Rectal smooth muscle tissue (tissue), 1 donor: Measurements from ENCODE around the gene TAF13.
A peak's percentile ranks its signal among the peaks of the same experiment; 100 is the strongest.

Experiments used
- H3K27ac ChIP-seq: one replicate; pipeline ENCODE4 v1.7.0; 2013; ENCODE audit warnings: low read depth, low read length, inconsistent platforms
- H3K27me3 ChIP-seq: one replicate; pipeline ENCODE4 v1.7.0; 2013; ENCODE audit warnings: low read length; ENCODE audit not compliant: control insufficient read depth, insufficient read depth
- H3K36me3 ChIP-seq: one replicate; pipeline ENCODE4 v1.7.0; 2013; ENCODE audit warnings: low read length; ENCODE audit not compliant: control insufficient read depth, insufficient read depth
- H3K4me1 ChIP-seq: one replicate; pipeline ENCODE4 v1.7.0; 2013; ENCODE audit warnings: low read length; ENCODE audit not compliant: control insufficient read depth, insufficient read depth
- H3K4me3 ChIP-seq: one replicate; pipeline ENCODE4 v1.7.0; 2013; ENCODE audit warnings: low read length
- H3K9ac ChIP-seq: one replicate; pipeline ENCODE4 v1.7.0; 2013; ENCODE audit warnings: low read length

Gene TAF13

DNA sequence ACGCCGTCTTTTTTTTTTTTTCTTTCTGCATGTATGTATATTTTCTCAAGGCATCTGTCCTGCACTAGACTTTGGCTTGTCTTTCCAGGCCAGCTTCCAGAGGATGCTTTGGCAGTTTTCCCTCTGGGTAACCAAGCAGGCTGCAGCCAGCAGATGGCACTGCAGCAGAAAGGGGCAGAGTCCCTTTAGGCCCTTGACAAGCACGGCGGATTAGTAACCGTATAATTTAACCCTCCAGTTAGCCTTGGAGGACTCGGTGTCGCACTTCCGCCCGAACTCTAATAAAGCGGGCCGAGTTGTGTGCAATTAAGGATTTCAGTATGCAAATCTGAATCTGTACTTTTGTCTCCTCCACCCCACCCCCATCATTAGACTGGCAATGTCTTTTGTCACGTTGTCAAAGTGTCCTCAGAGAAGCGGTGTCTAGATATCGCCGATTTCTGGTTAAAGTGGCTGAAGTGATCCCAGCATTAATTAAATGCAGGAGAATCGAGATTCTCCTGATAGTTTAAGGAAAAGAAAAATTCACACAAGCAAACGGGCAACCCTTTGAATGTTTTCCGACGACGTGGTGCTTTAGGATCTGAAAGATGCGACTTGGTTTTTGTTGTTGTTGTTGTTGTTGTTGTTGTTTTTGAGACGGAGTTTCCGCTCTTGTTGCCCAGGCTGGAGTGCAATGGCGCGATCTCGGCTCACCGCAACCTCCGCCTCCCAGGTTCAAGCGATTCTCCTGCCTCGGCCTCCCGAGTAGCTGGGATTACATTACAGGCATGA is 13.6 kb upstream of the TAF13 start:
- Histone ChIP-seq H3K4me1 (peaks cover 18% of the 10 kb centered on the region), H3K27ac (peak overlapping the region; percentile 98), H3K4me3 (peak overlapping the region; percentile 80), H3K9ac (no peak overlapping the region), H3K36me3 (no peaks in the 10 kb centered on the region), H3K27me3 (no peaks in the 10 kb centered on the region)

DNA sequence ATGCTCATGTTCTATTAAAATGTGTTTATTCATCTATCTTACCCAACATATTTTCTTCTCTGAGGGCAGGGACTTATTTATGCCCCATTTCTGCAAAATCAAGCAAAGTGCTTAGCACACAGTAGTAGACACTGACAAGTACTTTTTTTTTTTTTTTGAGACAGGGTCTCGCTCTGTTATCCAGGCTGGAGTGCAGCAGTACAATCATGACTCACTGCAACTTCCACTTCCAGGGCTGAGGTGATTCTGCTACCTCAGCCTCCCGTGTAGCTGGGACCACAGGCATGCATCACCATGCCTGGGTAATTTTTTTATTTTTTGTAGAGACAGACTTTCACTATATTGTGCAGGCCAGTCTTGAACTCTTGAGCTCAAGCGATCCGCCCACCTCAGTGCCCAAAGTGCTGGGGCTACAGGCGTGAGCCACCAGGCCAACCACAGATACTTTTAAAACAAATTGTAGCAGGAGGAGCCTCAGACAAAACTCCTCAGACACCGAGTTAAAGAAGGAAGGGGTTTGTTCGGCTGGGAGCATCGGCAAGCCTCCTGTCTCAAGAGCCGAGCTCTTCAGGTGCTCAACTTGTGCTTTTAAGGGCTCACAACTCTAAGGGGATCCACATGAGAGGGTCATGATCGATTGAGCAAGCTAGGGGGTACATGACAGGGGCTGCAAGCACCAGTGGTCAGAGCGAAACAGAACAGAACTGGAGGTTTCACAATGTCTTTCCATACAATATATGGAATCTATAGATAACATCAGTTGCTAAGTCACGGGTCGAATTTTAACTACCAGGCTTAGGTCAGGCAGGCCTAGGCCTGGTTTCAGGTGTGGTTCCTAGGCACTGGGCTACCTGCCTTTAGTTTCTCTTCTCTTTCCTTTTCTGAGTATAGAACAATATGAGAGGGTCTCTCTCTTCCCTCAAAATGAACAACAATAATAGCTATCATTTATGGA is 9.0 kb upstream of the TAF13 start:
- Histone ChIP-seq H3K4me1 (no peaks in the 10 kb centered on the region), H3K36me3 (no peaks in the 10 kb centered on the region), H3K4me3 (no peak overlapping the region), H3K27me3 (no peaks in the 10 kb centered on the region), H3K27ac (no peak overlapping the region), H3K9ac (no peak overlapping the region)

DNA sequence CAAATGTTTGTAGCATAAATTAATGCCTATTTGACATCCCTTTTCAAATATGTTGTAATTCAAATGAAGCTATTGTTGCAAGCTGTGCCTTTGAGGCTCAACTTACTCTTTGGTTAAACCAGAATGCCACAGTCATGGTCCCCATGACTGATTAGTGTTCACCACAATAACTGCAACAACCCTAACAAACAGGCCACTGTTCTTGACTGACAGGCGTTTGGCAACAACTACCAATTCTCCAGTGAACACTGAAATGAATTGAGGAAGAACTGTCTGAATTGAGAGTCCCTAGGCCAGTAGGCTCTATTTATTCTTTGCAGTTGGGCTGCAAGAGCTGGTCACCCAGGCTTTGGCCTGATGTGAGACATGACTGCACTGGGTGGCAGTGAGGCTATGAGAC is 8.1 kb upstream of the TAF13 start:
- H3K36me3 ChIP-seq, result no peaks in the 10 kb centered on the region
- H3K27ac ChIP-seq, result no peak overlapping the region
- no peaks in the 10 kb centered on the region for H3K27me3 ChIP-seq
- H3K4me3 ChIP-seq, result no peak overlapping the region
- H3K4me1 ChIP-seq, result no peaks in the 10 kb centered on the region
- H3K9ac ChIP-seq, result no peak overlapping the region

DNA sequence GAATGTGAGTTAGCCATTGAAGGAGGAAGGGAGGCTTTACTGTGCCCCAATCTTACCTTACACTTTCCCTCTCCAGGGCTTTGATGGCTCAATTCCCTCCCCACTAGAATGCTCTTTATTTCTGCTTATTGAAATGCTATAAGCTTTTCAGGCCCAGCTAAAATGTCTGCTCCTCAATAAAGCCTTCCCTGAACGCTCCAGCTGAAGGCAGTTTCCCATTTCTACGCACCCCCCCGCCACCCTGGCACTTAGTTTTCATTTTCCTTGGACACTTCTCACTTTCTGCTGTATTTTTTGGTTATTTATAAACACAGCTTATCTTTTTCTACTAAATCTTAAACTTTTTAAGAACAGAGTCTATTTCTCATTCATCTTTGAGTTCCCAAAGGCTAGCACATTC is 7.7 kb upstream of the TAF13 start:
- Histone ChIP-seq H3K4me3 (no peak overlapping the region), H3K4me1 (no peaks in the 10 kb centered on the region), H3K9ac (no peak overlapping the region), H3K27ac (no peak overlapping the region), H3K36me3 (no peaks in the 10 kb centered on the region), H3K27me3 (no peaks in the 10 kb centered on the region)

DNA sequence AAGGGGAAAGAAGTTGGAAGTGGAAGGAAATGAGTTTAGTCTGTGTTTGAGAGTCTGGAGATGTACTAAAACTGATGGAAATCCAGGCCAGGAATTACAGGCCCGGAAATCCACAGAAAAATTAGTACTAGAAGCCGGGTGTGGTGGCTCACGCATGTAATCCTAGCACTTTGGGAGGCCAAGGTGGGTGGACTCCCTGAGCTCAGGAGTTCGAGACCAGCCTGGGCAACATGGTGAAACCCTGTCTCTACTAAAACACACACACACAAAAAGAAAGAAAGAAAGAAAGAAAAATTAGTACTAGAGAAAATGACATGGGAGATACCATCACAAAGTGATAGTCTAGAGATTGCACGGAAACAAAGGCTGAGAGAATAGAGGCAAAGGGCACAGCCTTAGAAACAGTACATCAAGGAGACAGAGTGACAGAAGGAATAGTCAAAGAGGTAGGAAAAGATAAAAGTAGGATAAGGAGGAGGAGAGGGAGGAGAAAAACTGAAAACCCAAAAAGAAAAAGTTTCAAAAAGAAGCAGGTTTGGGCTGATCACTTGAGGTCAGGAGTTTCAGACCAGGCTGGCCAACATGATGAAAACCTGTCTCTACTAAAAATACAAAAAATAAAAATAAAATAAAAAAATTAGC is 4.8 kb upstream of the TAF13 start:
- H3K36me3 ChIP-seq, result no peaks in the 10 kb centered on the region
- H3K27ac ChIP-seq, result no peak overlapping the region
- no peaks in the 10 kb centered on the region for H3K4me1 ChIP-seq
- no peak overlapping the region for H3K9ac ChIP-seq
- no peaks in the 10 kb centered on the region for H3K27me3 ChIP-seq
- H3K4me3 ChIP-seq, result no peak overlapping the region

DNA sequence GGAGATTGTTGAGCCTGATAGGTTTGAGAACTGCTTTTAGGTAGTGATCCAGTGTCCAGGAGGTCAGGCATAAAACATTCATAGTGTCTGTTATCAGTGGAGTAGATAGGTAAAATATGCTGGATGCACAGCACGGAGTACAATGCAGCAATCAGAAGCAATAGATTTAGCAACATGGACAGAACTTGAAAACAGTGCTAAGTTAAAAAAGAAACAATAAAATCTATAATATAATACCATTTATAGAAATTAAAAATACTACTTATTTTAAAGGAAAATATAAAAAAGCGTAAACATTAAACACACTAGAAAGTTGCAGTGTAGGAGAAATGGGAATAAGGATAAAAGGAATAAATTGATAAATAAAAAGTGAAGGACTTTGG is 3.4 kb upstream of the TAF13 start:
- Histone ChIP-seq H3K27ac (no peak overlapping the region), H3K4me1 (peaks cover 5% of the 10 kb centered on the region), H3K4me3 (no peak overlapping the region), H3K36me3 (no peaks in the 10 kb centered on the region), H3K27me3 (no peaks in the 10 kb centered on the region), H3K9ac (no peak overlapping the region)

DNA sequence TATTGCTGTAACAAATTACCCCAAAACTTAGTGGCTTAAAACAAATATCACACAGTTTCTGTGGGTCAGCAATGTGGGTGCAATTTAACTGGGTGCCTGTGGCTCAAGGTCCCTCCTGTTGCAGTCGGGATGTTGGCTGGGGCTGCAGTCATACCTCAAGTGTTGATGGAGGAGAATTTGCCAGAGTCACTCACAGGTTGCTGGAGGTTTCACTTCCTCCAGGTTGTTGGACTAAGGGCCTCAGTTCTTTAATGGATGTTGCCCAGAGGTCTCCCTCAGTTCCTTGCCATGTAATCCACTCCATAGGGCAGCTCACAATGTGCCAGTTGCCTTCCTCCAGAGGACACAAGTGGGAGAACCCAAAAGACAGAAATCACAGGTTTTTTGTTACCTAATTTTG is 2.5 kb upstream of the TAF13 start:
- H3K27ac ChIP-seq, result no peak overlapping the region
- no peaks in the 10 kb centered on the region for H3K27me3 ChIP-seq
- H3K36me3 ChIP-seq, result no peaks in the 10 kb centered on the region
- H3K9ac ChIP-seq, result no peak overlapping the region
- H3K4me1 ChIP-seq, result peaks cover 5% of the 10 kb centered on the region
- no peak overlapping the region for H3K4me3 ChIP-seq

DNA sequence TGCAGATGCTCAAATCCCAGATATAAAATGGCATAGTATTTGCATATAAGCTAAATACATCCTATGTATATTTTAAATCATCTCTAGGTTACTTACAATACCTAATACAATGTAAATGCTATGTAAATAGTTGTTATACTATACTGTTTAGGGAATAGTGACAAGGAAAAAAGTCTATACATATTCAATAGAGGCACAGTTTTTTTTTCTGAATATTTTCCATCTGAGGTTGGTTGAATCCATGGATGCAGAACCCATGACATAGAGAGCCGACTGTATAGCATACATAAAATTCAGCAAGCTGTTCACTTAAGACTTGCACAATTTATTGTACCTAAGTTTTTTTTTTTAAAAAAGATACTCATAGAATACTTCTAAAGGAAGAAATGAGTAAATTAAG is 6.5 kb downstream of the TAF13 start:
- H3K36me3 ChIP-seq, result peaks cover 4% of the 10 kb centered on the region
- H3K27ac ChIP-seq, result no peak overlapping the region
- no peak overlapping the region for H3K4me3 ChIP-seq
- no peak overlapping the region for H3K9ac ChIP-seq
- H3K4me1 ChIP-seq, result no peaks in the 10 kb centered on the region
- H3K27me3 ChIP-seq, result no peaks in the 10 kb centered on the region

DNA sequence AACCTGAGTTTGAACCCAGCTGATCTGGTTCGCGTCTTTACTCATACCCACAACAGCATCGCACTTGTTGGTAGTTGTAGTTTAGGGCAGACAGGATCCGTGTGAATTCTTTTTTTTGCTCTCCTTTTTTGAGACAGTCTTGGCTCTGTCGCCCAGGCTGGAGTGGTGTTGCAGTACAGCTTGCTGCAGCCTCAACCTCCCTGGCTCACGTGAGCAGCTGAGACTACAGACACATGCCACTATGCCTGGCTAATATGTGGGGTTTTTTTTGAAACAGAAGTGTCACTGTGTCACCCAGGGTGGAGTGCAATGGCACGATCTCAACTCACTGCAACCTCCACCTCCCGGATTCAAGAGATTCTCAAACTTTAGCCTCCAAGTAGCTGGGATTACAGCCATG is 7.9 kb downstream of the TAF13 start:
- H3K9ac ChIP-seq, result no peak overlapping the region
- H3K36me3 ChIP-seq, result peaks cover 4% of the 10 kb centered on the region
- no peak overlapping the region for H3K27ac ChIP-seq
- no peaks in the 10 kb centered on the region for H3K27me3 ChIP-seq
- H3K4me3 ChIP-seq, result no peak overlapping the region
- H3K4me1 ChIP-seq, result no peaks in the 10 kb centered on the region

DNA sequence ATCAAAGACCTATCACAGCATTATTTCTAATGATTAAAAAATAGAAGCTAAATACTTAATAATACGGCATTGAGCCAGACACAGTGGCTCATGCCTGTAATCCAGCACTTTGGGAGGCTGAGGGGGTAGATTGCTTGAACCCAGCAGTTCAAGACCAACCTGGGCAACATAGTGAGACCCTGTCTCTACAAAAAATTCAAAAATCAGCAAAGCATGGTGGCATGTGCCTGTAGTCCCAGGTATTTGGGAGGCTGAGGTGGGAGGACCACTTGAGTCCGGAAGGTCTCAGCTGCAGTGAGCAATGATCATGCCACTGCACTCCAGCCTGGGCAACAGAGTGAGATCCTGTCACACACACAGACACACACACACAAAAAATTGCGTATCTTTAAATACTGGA is 10.7 kb downstream of the TAF13 start:
- Histone ChIP-seq H3K27ac (no peak overlapping the region), H3K36me3 (peaks cover 4% of the 10 kb centered on the region), H3K9ac (no peak overlapping the region)

DNA sequence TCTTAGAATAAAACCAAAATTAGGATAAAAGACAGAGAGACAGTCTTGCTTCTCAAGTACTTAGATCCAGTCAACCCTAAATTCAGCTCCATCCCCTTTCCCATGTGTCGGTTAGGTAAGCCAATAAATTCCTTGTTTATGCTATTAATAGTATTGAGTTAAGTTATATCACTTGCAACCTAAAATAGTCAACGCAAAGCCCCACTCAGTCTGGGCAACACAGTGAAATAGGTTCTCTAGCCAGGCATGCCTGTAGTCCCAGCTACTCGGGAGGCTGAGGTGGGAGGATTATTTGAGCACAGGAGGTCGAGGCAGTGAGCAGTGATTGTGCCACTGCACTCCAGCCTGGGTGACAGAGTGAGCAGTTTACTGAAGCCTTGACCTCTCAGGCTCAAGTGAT is 14.6 kb downstream of the TAF13 start:
- H3K4me1 ChIP-seq, result no peaks in the 10 kb centered on the region
- H3K4me3 ChIP-seq, result no peak overlapping the region
- H3K9ac ChIP-seq, result no peak overlapping the region
- no peaks in the 10 kb centered on the region for H3K36me3 ChIP-seq
- no peaks in the 10 kb centered on the region for H3K27me3 ChIP-seq
- H3K27ac ChIP-seq, result no peak overlapping the region

More for the DNA sequence above, 10.7 kb downstream of the TAF13 start:
- H3K27me3 ChIP-seq, result no peaks in the 10 kb centered on the region
- no peak overlapping the region for H3K4me3 ChIP-seq
- no peaks in the 10 kb centered on the region for H3K4me1 ChIP-seq

DNA sequence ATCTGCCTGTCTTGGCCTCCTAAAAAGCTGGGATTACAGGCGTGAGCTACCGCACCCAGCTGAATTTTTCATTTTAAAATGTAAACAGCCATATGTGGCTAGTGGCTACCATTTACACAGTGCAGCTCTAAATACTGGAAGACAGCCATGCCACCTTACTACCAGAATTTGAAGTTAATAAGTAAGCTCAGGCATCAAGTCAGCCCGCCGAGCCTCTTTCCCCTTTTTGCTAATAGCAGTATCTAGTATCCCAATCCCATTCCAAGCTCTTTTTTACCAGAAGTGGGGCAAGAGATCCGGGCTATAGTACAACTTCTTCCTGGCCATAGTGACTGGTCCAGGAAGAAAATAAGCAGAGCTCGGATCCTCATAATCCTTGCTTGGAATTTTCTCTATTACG is 15.1 kb downstream of the TAF13 start:
- no peak overlapping the region for H3K4me3 ChIP-seq
- H3K27me3 ChIP-seq, result no peaks in the 10 kb centered on the region
- H3K27ac ChIP-seq, result no peak overlapping the region
- no peaks in the 10 kb centered on the region for H3K36me3 ChIP-seq
- H3K4me1 ChIP-seq, result no peaks in the 10 kb centered on the region
- H3K9ac ChIP-seq, result no peak overlapping the region
